ENCODE measurements around the gene DOCK8. TPM values are rescaled to one million over a fixed set of nuclear protein-coding genes. Genes with fewer than 3 reads are reported as not detected.

DOCK8 gene
- total RNA-seq, 1 donor: under 0.01 TPM

DNA sequence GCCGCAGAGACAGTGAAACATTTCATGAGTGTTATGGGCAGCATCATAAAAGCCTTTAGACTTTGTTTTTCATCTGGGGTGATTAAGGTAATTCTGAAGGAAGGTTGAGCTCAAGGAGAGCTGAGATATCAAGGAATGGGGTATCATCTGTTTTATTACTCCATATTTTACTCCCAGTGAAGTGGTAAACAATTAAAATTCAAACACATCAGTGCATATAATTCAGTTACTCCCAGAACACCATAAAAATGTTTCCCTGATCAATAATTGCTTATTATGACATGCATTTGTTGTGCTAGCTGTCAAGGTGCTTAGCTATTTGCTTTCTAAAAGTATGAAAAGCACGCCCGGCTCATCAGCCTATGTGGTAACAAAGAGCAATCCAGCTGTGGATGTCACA lies 81.7 kb downstream of the DOCK8 start:
- Histone ChIP-seq H3K4me2 (ENCODE audit: insufficient read depth, low read length) (no peak overlapping the region), H3K27ac (ENCODE audit: low read depth, low read length) (no peak overlapping the region), H3K79me2 (ENCODE audit: insufficient read depth, low read length) (no peaks in the 10 kb centered on the region), H4K20me1 (ENCODE audit: insufficient read depth, low read length) (no peaks in the 10 kb centered on the region), H3K36me3 (ENCODE audit: insufficient read depth, low read length) (no peaks in the 10 kb centered on the region), H3K4me1 (ENCODE audit: insufficient read depth, low read length) (no peaks in the 10 kb centered on the region), H3K27me3 (ENCODE audit: insufficient read depth, low read length) (no peaks in the 10 kb centered on the region), H3K4me3 (ENCODE audit: insufficient read depth, low read length) (no peak overlapping the region), H3K9me3 (ENCODE audit: low read depth, low read length) (no peaks in the 10 kb centered on the region), H2AFZ (ENCODE audit: low read length) (no peak overlapping the region)
- DNase-seq (ENCODE audit: insufficient read length, low spot score, missing footprints): no peak
- TF ChIP-seq, protein P1, sequence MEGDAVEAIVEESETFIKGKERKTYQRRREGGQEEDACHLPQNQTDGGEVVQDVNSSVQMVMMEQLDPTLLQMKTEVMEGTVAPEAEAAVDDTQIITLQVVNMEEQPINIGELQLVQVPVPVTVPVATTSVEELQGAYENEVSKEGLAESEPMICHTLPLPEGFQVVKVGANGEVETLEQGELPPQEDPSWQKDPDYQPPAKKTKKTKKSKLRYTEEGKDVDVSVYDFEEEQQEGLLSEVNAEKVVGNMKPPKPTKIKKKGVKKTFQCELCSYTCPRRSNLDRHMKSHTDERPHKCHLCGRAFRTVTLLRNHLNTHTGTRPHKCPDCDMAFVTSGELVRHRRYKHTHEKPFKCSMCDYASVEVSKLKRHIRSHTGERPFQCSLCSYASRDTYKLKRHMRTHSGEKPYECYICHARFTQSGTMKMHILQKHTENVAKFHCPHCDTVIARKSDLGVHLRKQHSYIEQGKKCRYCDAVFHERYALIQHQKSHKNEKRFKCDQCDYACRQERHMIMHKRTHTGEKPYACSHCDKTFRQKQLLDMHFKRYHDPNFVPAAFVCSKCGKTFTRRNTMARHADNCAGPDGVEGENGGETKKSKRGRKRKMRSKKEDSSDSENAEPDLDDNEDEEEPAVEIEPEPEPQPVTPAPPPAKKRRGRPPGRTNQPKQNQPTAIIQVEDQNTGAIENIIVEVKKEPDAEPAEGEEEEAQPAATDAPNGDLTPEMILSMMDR (IDR thresholded peaks at IDR 0.05; ENCODE audit: extremely low read depth, low read depth, low read length): no peak

DNA sequence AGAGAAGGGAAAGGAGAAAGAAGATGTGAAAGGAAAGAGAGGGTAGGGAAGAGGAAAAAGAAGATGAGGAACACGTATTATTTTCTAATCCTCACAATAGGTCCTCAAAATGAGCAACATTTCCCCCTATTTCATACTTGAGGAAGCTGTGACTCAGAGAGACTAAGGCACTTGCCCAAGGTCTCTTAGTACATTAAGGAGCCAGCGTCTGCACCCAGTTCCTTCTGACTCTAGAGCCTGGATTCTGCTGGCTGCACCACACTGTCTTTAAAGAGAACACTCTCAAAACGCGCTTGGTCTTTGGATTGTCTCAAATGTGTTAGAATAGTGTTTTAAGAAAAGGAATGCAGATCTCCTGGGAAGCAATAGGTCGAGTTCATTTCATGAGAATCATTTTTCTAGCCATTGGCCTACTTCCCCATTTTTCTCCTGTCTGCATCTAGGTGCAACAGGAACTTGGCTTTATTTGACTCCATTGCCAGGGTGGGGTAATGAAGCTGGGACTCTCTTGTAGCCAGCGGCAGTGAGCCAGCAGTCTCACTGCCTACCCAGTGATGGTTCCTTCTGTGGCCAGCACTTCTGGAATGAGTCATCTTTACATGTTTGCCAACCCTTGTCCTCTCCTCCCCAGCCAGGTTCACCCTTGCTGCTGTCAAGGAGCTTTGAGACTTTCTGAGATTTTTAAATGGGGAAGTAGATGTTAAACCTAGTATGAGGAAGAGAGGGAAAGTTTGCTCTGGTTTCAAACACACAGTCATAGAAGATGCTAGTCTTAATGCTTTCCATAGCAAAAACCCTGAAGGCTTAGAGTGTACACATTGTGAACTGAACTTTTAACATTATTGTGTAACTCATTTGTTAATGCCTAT lies 82.7 kb downstream of the DOCK8 start:
- H3K9me3 ChIP-seq (ENCODE audit: low read depth, low read length): no peaks in the 10 kb centered on the region
- no peaks in the 10 kb centered on the region for H3K4me1 ChIP-seq (ENCODE audit: insufficient read depth, low read length)
- H3K4me3 ChIP-seq (ENCODE audit: insufficient read depth, low read length): no peak overlapping the region
- no peaks in the 10 kb centered on the region for H4K20me1 ChIP-seq (ENCODE audit: insufficient read depth, low read length)
- H3K36me3 ChIP-seq (ENCODE audit: insufficient read depth, low read length): no peaks in the 10 kb centered on the region
- no peak overlapping the region for H3K4me2 ChIP-seq (ENCODE audit: insufficient read depth, low read length)
- no peak for DNase-seq (ENCODE audit: insufficient read length, low spot score, missing footprints)
- no peak overlapping the region for H2AFZ ChIP-seq (ENCODE audit: low read length)
- TF ChIP-seq, protein P1 (IDR thresholded peaks at IDR 0.05; ENCODE audit: extremely low read depth, low read depth, low read length): no peak
- no peaks in the 10 kb centered on the region for H3K27me3 ChIP-seq (ENCODE audit: insufficient read depth, low read length)
- no peak overlapping the region for H3K27ac ChIP-seq (ENCODE audit: low read depth, low read length)
- H3K79me2 ChIP-seq (ENCODE audit: insufficient read depth, low read length): no peaks in the 10 kb centered on the region

DNA sequence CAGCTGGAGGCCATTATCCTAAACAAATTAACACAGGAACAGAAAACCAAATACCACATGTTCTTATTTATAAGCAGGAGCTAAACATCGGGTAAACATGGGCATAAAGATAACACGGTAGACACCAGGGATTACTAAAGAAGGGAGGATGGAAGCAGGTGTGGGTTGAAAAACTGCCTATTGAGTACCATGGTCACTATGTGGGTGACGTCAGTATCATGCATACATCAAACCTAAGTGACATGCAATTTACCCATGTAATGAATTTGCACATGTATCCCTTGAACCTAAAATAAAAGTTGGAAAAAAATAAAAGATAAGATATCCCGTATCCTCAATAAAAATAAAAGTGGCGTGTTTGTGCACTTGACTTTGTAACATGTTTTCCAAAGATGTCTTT lies 88.8 kb downstream of the DOCK8 start:
- TF ChIP-seq, protein P1 (IDR thresholded peaks at IDR 0.05; ENCODE audit: extremely low read depth, low read depth, low read length): no peak
- Histone ChIP-seq H3K79me2 (ENCODE audit: insufficient read depth, low read length) (no peaks in the 10 kb centered on the region), H3K4me1 (ENCODE audit: insufficient read depth, low read length) (no peaks in the 10 kb centered on the region), H3K4me3 (ENCODE audit: insufficient read depth, low read length) (no peak overlapping the region), H3K27me3 (ENCODE audit: insufficient read depth, low read length) (no peaks in the 10 kb centered on the region), H3K36me3 (ENCODE audit: insufficient read depth, low read length) (no peaks in the 10 kb centered on the region), H4K20me1 (ENCODE audit: insufficient read depth, low read length) (no peaks in the 10 kb centered on the region), H3K4me2 (ENCODE audit: insufficient read depth, low read length) (no peak overlapping the region), H3K27ac (ENCODE audit: low read depth, low read length) (no peak overlapping the region), H3K9me3 (ENCODE audit: low read depth, low read length) (no peaks in the 10 kb centered on the region), H2AFZ (ENCODE audit: low read length) (no peak overlapping the region)
- DNase-seq (ENCODE audit: insufficient read length, low spot score, missing footprints): no peak

DNA sequence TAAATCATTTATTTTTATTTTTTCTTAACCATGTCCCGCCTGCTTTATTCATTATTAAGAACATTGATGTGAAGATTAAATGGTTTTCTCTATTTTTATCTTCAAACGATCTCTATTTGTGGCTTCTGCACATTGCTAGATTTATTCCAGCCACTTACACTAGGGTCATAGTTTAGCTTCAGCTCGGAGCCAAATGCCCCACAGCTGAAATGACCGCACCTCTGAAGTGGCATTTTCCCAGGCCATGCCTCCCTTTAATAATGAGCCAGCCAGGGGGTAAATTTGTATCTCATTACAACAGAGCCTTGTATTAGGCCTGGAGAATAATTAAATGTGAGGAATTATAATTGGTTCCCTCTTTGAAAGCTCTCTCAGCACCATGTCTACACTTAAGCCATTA lies 89.4 kb downstream of the DOCK8 start:
- DNase-seq (ENCODE audit: insufficient read length, low spot score, missing footprints): no peak
- Histone ChIP-seq H3K4me1 (ENCODE audit: insufficient read depth, low read length) (no peaks in the 10 kb centered on the region), H3K4me3 (ENCODE audit: insufficient read depth, low read length) (no peak overlapping the region), H3K9me3 (ENCODE audit: low read depth, low read length) (no peaks in the 10 kb centered on the region), H3K4me2 (ENCODE audit: insufficient read depth, low read length) (no peak overlapping the region), H3K36me3 (ENCODE audit: insufficient read depth, low read length) (no peaks in the 10 kb centered on the region), H2AFZ (ENCODE audit: low read length) (no peak overlapping the region), H3K27ac (ENCODE audit: low read depth, low read length) (no peak overlapping the region), H4K20me1 (ENCODE audit: insufficient read depth, low read length) (no peaks in the 10 kb centered on the region), H3K27me3 (ENCODE audit: insufficient read depth, low read length) (no peaks in the 10 kb centered on the region), H3K79me2 (ENCODE audit: insufficient read depth, low read length) (no peaks in the 10 kb centered on the region)
- TF ChIP-seq, protein P1 (IDR thresholded peaks at IDR 0.05; ENCODE audit: extremely low read depth, low read depth, low read length): no peak
